Breast epithelium (tissue), 4 donors: Measurements from ENCODE around the gene ITPR2. TPM values are rescaled to one million over a fixed set of nuclear protein-coding genes. Genes with fewer than 3 reads are reported as not detected.

Experiments used
- DNase-seq, 2 donors: peaks; one replicate each; pipeline ENCODE4 v3.0.0-alpha.2; 2019; ENCODE audit warnings: low spot score in 2 of 2
- H3K27ac ChIP-seq, 2 donors: fragments of 200-600 bp; sonication (generic) in 1 of 2; one replicate each; pipeline ENCODE4 v1.5.1; 2016 to 2019; ENCODE audit warnings: mild to moderate bottlenecking in 1 of 2
- H3K27me3 ChIP-seq, 2 donors: fragments of 200-600 bp; sonication (generic) in 1 of 2; one replicate each; pipeline versions ENCODE4 v1.5.1 to v1.6.0; 2017 to 2019; ENCODE audit warnings: control low read depth in 1 of 2, mild to moderate bottlenecking in 1 of 2
- H3K36me3 ChIP-seq: fragments of 200-600 bp; one replicate; pipeline ENCODE4 v1.5.1; 2019
- H3K4me1 ChIP-seq, 2 donors: fragments of 200-600 bp; sonication (generic); one replicate each; pipeline ENCODE4 v1.5.1; 2016 to 2019; ENCODE audit warnings: control low read depth in 1 of 2
- H3K4me3 ChIP-seq, 3 donors: fragments of 200-600 bp; sonication (generic); 1 replicate in 2 of 3; 2 replicates in 1 of 3; pipeline ENCODE4 v1.5.1; 2016 to 2019; ENCODE audit warnings: mild to moderate bottlenecking in 3 of 3, moderate library complexity in 2 of 3
- H3K9me3 ChIP-seq, 2 donors: fragments of 200-600 bp; sonication (generic) in 1 of 2; one replicate each; pipeline ENCODE4 v1.5.1; 2016 to 2019; ENCODE audit warnings: control low read depth in 1 of 2
- POLR2A ChIP-seq: fragments of 450-650 bp; IDR thresholded peaks from one replicate; pipeline ENCODE4 v1.6.1; 2016; ENCODE audit warnings: antibody characterized with exemption, mild to moderate bottlenecking, moderate library complexity
- POLR2AphosphoS5 ChIP-seq, 3 donors: sonication (generic); formaldehyde crosslinking; IDR thresholded peaks; one replicate each; pipeline ENCODE4 v1.6.1; 2017; ENCODE audit warnings: antibody characterized with exemption in 3 of 3
- intact Hi-C: fragments of 100-400 bp; cut with DNase I; formaldehyde crosslinking; loops from one replicate; pipeline ENCODE4 v1.15.1; 2023; ENCODE audit warnings: low total_unique reads
- total RNA-seq, 3 donors: library from RNA; depleted of rRNA; stranded (reverse); fragments of >200 nt; gene quantifications; one replicate each; pipeline ENCODE4 v1.1.0, GENCODE V29; 2016
- TF ChIP-seq, protein P1 (sequence below), 3 donors: fragments of 450-650 bp; IDR thresholded peaks; one replicate each; pipeline ENCODE4 v1.5.1; 2016 to 2017; ENCODE audit warnings: antibody characterized with exemption in 3 of 3, mild to moderate bottlenecking in 3 of 3, moderate library complexity in 3 of 3

ITPR2 gene
- total RNA-seq, 3 donors from 2014 or later, result 47.2 to 95.0 (median 66.5) TPM

DNA sequence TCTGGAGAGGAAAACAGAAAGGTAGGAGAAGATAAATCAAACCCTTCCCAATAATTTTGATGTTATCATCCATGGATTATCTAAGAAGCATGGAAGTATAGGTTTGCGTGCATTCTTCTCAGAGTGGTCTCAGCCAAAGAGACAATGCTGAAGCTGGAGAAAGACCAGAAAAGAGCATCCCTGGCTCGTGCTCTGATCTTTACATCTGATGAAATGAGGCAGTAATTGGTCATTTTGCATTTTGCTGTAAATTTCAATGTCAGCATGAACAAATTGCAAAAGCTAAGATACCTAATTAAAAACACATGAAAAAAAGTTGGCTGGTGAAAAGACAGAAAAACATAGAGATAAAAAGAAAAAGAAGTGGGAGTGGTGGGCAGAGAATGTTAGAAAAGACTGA, 252.4 kb downstream of the ITPR2 start:
- Histone ChIP-seq H3K4me1 (no peaks in the 10 kb centered on the region), H3K9me3 (no peaks in the 10 kb centered on the region), H3K27me3 (no peaks in the 10 kb centered on the region), H3K4me3 (no peak overlapping the region), H3K27ac (no peak overlapping the region), H3K36me3 (no peaks in the 10 kb centered on the region)
- DNase-seq, result no peak
- intact Hi-C loops, result no loop called here
- TF ChIP-seq, protein P1, sequence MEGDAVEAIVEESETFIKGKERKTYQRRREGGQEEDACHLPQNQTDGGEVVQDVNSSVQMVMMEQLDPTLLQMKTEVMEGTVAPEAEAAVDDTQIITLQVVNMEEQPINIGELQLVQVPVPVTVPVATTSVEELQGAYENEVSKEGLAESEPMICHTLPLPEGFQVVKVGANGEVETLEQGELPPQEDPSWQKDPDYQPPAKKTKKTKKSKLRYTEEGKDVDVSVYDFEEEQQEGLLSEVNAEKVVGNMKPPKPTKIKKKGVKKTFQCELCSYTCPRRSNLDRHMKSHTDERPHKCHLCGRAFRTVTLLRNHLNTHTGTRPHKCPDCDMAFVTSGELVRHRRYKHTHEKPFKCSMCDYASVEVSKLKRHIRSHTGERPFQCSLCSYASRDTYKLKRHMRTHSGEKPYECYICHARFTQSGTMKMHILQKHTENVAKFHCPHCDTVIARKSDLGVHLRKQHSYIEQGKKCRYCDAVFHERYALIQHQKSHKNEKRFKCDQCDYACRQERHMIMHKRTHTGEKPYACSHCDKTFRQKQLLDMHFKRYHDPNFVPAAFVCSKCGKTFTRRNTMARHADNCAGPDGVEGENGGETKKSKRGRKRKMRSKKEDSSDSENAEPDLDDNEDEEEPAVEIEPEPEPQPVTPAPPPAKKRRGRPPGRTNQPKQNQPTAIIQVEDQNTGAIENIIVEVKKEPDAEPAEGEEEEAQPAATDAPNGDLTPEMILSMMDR (IDR thresholded peaks at IDR 0.05), result no peak
- TF ChIP-seq POLR2AphosphoS5 (IDR thresholded peaks at IDR 0.05) (no peak), POLR2A (no peak)

- Histone ChIP-seq H3K27ac (no peak overlapping the region), H3K9me3 (no peaks in the 10 kb centered on the region), H3K27me3 (no peaks in the 10 kb centered on the region), H3K4me3 (no peak overlapping the region), H3K36me3 (no peaks in the 10 kb centered on the region), H3K4me1 (no peaks in the 10 kb centered on the region)
- DNase-seq, result no peak
- intact Hi-C loops, result no loop called here
- TF ChIP-seq, protein P1 (IDR thresholded peaks at IDR 0.05), result no peak
Measured at GRCh38 chr12:26576266-26576665, 256.7 kb downstream of the ITPR2 start.

- no peak for TF ChIP-seq POLR2A
- TF ChIP-seq, protein P1 (IDR thresholded peaks at IDR 0.05), result no peak
- TF ChIP-seq POLR2AphosphoS5 (IDR thresholded peaks at IDR 0.05), result no peak
- H3K27ac ChIP-seq, result no peak overlapping the region
- no peaks in the 10 kb centered on the region for H3K9me3 ChIP-seq
- H3K27me3 ChIP-seq, result no peaks in the 10 kb centered on the region
- no peak overlapping the region for H3K4me3 ChIP-seq
- no peaks in the 10 kb centered on the region for H3K36me3 ChIP-seq
- H3K4me1 ChIP-seq, result no peaks in the 10 kb centered on the region
- DNase-seq, result no peak
- intact Hi-C loops, result no loop called here
Measured at GRCh38 chr12:26573225-26573909, 259.6 kb downstream of the ITPR2 start.

- intact Hi-C loops, result no loop called here
Measured at GRCh38 chr12:26572137-26572536, 260.9 kb downstream of the ITPR2 start.

GRCh38 chr12:26571560-26571959, 261.4 kb downstream of the ITPR2 start:
- no peak overlapping the region for H3K4me3 ChIP-seq
- peaks cover 0 to 3% of the 10 kb centered on the region in 2 donors for H3K4me1 ChIP-seq
- TF ChIP-seq POLR2A (no peak), POLR2AphosphoS5 (IDR thresholded peaks at IDR 0.05) (no peak)
- TF ChIP-seq, protein P1 (IDR thresholded peaks at IDR 0.05), result no peak
- no peaks in the 10 kb centered on the region for H3K27me3 ChIP-seq
- no peaks in the 10 kb centered on the region for H3K9me3 ChIP-seq
- intact Hi-C loops, result no loop called here
- H3K27ac ChIP-seq, result no peak overlapping the region
- no peaks in the 10 kb centered on the region for H3K36me3 ChIP-seq
- DNase-seq, result no peak

More at GRCh38 chr12:26572137-26572536, 260.9 kb downstream of the ITPR2 start:
- no peaks in the 10 kb centered on the region for H3K36me3 ChIP-seq
- H3K4me1 ChIP-seq, result peaks cover 0 to 3% of the 10 kb centered on the region in 2 donors
- no peaks in the 10 kb centered on the region for H3K9me3 ChIP-seq
- TF ChIP-seq POLR2AphosphoS5 (IDR thresholded peaks at IDR 0.05) (no peak), POLR2A (no peak)
- TF ChIP-seq, protein P1 (IDR thresholded peaks at IDR 0.05), result no peak
- H3K27me3 ChIP-seq, result no peaks in the 10 kb centered on the region
- H3K27ac ChIP-seq, result no peak overlapping the region
- DNase-seq, result no peak
- H3K4me3 ChIP-seq, result no peak overlapping the region
